HL-60 (cell line): Measurements from ENCODE around the gene MID1.

Experiments
- CTCF ChIP-seq: IDR thresholded peaks from one replicate; pipeline ENCODE4 v1.5.1; 2011; ENCODE audit warnings: low read length, control low read depth, inconsistent platforms; ENCODE audit not compliant: insufficient read depth
- GABPA ChIP-seq: IDR thresholded peaks from 2 replicates; pipeline ENCODE4 v1.6.1; 2012; ENCODE audit warnings: low read depth
- POLR2AphosphoS5 ChIP-seq: IDR thresholded peaks from 2 replicates; pipeline ENCODE4 v1.6.1; 2012; ENCODE audit warnings: low read depth
- REST ChIP-seq: IDR thresholded peaks from 2 replicates; pipeline ENCODE4 v1.6.1; 2012; ENCODE audit warnings: low read depth; ENCODE audit not compliant: insufficient replicate concordance
- SPI1 ChIP-seq: IDR thresholded peaks from 2 replicates; pipeline ENCODE4 v1.6.1; 2012; ENCODE audit warnings: low read depth, mild to moderate bottlenecking, borderline replicate concordance

GRCh38 chrX:10444204-10444603 is 176.2 kb downstream of the MID1 start:
- TF ChIP-seq CTCF (no peak), SPI1 (no peak), GABPA (no peak), REST (no peak), POLR2AphosphoS5 (no peak)
